ENCODE results near the gene CBX8.
A peak's percentile ranks its signal among the peaks of the same experiment; 100 is the strongest.

Gene CBX8

DNA sequence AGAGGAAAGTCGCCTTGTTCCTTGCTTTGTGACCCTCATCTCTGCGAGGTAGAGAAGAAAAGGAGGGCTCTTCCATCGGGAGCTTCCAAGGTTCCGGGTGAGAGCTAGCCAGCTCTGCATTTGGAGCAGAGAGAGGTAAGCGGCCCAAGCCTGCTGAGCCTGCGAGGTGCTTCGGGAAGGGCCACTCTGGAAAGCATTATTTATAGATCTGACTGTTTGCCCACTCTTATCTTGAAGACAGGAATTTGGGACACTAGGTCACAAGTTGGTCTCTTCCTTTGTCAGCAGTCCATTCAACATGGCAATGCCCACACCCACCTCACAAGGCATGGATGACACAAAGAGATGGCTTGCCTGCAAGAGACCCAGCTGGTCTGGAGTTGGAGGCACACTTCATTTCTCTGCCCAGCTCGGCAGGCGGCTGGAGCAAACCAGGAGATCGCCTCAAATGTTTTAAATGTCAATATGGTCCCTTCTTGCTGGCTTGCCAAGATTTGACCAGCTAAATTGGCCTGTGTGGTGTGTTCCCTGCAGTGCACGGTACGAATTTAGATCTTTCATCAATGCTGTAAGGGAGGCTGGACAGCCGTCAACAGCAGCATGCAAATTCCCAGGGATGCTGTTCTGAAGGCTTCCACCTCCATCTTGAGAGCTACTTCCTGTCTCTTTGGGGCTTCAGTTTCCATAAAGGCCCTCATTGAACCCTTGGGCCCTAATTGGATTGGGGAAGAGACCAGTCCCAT lies 22.8 kb upstream of the CBX8 start:
- DNase-seq (ENCODE audit: low read depth), result no peak

DNA sequence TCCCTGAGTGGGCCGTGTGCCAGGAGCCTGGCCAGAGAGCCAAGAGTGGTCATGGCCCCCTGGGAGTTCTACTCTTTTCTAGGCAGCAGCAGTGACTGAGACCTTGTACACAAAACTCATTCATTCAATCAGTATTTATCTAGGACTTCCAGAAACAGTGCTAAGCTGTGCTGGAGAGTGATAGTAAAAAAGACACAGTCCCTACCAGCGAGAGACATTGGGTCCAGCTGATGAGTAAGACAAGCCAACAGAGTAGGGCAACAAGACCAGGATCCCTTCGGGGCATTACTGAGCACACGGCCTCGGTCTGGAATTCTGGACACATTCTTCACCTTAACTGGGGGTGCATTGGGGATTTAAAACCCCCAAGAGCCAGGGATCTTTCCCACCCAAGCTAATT lies 22.2 kb upstream of the CBX8 start:
- no peak for DNase-seq (ENCODE audit: low read depth)

DNA sequence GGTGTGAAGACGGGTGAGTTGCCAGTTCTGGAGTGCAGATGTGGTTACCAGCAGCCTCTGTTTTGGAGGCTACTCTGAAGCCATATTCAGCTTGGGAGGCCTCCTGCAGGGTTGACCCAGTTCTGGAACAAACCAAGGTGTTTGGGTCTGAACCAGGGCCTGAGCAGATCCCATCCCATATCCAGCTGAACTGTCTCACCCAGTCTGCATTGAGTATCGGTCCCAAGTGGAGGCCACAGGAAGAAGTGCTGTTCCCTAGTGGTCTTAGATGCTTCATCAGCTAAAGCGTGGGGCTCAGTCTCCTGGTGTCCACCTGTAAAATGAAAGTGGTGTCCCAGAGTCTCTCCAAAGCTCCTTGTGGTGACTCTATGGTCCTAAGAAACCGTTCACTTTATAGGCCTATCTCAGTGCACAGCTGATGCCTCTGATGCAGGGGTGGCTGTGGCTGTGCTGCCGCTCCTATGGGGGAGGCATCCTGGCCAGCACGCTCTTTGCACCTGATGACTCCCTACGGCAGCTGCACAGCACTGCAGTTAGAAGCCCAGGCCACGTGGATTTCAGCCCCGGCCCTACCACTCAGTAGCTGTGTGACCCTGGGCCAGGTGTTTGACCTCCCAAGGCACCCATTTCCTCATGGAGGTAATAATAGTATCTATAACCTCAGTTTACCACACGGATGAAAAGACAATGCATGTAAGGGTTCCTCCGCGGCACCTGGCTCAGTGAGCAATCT lies 21.3 kb upstream of the CBX8 start:
- no peak for DNase-seq (ENCODE audit: low read depth)

DNA sequence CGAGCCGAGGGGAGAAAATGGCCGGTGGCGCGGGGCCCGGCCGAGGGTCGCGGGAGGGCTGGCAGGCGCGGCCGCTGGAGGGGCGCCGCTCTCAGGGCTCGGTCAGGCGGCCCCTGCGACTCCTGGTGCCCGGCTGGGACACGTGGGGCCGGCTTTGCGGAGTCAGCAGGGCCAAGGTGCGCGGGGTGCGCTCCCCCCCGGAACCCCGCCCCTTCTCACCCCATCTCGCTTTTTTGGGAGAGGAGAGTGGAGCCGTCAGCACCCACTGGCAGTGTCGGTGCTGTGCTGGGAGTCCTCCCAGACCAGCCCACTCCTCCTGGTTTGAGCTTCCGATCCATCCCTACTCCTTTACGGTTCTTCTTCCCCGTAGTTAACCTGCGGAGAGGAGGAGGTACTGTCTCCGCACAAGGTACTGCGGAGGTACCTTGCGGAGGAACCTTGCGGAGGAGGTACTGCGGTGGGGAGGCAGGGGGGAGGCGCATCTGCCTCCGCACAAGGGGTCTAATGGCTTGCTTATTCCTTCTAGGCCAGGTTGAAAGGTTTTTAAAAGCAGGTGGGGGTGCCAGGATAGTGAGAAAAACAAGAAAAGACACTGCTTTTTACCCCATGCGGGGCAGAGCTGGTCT lies 19.1 kb upstream of the CBX8 start:
- DNase-seq (ENCODE audit: low read depth), result no peak

DNA sequence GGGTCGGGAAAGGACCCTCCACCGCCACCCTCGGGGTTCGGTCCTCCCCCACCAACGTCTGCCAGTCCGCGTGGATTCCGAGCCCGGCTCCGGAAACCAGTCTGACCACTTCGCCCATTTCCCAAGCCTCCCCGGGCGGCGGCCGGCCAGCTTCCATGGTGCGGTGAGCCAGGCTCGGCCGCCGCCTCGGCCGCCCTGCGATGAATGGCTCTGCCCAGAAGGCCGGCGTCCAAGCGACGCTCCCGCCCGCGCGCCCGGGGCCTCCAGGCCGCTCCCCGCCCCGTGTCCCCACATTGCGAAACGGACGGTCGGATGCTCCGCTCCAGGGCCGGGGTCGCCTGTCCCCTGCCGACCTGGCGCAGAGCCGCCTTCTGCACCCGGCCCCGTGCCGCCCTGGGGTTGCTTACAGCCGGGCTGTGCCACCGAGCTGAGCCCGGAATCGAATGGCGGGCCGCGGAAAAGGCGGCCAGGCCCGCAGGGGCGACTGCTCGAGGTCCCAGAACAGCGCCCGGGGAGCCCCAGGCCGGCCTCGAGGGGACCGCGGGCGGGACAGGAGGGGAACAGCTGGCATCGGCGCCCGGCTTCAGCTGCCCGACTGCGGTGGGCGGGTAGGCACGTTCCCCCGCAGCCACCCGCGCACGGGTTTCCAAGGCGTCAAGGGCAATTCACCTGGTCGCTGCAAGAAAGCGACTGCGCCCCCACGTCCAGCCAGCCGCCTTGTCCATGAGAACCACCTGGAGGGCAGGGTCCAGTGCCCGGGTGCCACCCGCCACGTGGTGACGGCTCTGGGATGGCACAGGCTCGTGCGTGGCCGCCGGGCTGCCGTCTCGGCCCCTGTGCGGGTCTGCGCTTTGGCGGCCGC lies 18.3 kb upstream of the CBX8 start:
- DNase-seq (ENCODE audit: low read depth), result no peak

DNA sequence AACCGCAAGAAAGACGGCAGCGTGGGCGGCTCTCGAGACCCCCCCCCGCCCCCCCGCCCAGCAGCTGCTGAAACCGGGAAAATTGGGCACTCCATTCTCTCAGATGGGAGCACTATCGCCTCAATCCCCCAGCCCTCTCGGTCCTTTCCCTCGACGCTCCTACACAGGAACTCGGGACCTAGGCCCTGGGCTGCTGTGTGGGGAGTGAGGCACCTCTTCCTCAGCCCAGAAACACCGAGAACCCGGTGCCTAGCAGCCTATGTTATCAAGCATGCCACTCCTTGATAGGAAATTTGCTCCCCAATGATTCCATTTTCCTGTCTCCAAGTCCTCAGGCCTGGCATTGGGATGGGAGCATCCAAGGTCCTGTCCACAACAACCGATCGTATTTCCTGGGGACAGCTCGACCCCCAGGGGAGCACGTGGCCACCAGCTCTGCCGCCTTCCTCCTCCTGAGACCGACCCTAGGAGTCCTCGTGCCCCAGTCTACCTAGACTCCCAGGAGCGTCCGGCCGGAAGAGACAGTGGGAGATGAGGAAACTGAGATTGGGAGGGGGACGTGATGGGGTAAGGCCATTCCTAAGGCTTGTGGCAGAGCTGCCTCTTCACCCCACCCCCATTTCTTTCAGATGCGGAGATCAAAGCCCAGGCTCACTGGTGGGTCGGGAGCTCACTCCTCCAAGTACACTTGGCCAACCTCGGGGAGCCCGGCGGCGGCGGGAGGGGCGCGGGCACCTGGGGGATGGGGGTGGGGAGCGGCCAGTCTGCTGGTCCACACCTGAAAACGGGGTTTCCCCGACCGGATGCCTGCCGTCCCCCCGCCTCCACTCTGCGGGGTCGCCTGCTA lies 17.5 kb upstream of the CBX8 start:
- DNase-seq (ENCODE audit: low read depth), result no peak

DNA sequence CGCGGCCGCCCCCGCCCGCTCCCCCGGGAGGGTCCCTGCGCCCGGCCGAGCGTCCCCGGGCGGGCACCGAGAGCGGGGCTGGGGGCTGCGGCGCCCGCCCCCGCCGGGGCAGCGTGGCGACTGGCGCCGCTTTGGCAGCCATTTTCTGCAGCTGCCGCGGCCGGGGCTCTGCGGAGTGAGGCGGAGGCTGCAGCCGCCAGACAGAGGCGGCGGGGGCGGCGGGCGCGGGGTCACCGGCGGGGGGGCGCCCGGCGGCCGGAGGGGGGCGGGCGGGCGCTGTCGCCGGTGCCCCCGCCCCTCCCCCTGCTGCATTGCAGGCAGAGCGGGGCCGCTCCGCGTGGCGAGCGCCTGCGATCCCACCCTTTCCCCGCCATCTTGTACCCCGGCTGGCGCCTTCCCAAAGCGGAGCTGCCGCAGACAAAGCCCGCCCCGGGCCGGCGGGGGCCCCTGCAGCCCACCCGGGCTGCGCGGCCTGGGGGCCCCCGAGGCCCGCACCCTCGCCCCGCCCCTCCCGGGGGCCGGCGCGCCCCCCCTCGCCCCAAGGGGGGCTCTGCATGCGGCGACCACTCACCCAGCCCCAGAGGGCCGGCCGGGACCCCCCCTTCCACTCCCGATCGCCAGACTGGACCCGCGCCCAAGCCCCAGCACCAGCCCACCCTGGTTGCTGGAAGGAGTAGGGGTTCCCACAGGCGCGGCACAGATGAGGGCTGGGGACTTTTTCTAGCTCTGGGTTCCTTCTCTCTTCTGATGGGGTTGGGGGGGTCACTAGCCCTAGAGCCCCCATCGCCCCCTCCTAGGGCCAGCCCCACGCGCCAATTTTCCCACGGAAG lies 16.6 kb upstream of the CBX8 start:
- no peak for DNase-seq (ENCODE audit: low read depth)

DNA sequence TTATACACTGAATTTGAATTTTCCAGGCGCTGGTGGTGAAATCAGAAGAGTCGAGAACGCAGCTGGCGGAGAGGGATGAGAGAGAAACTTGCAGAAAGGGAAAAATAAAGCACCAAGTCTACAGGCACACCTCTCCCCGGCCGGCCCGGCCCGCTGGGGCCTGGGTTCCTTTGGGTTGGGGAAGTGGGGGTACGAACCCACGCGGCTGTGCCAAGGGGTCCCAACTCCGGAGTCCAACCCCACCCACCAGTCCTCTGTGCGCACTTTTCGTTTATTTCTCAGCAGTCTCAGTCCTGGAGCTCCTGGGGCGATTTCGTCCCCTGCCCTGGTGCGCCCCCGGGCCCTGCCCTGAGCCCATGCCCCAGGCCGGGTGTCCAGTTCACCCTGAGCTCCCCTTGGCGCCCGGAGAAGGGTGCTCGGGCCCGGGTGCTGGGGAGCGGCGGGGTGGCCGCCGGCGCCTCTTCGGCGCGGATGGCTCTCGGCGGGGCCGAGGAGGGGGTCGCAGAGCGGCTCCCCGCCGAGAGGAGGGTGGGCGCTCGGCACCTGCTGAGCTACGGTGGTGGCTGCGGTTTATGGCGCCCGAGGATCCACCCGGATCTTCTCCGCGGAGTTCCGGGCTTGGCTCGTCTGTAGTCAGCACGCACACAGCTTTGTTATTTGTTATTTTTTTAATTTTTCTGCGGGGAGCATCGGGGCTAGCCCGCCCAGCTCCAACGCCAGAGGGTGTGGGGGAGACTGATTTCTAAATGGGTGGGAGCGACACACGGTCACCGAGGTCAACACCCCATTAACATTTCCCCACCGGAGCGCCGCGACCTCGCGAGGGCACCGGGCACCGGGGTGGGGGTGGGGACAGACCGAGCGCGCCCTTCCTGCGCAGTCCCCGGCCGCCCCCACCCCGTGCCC lies 15.7 kb upstream of the CBX8 start:
- DNase-seq (ENCODE audit: low read depth), result no peak

DNA sequence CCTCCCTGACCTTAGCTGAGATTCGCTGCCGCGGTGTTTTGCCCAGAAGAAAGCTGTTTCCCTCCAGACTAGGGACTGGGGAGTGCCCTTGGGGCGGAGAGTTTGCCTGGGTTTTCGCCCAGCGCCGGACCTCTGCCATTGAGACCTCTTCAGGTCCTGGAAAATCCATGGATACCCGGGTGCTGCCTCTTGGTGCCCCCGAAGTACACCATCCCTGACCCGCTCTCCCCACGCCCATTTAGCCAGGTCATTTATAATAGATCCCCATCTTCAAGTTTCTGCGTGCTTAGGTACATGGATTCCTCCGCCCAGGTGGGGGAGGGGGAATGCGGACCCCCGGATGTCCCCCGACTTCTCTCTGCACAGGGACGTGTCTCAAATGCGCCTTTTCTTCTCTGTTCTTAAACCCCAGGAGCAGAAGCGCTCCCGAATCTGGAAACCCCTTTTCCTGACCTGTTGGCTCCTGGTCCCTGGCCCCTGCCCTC lies 15.0 kb upstream of the CBX8 start:
- DNase-seq (ENCODE audit: low read depth), result no peak

DNA sequence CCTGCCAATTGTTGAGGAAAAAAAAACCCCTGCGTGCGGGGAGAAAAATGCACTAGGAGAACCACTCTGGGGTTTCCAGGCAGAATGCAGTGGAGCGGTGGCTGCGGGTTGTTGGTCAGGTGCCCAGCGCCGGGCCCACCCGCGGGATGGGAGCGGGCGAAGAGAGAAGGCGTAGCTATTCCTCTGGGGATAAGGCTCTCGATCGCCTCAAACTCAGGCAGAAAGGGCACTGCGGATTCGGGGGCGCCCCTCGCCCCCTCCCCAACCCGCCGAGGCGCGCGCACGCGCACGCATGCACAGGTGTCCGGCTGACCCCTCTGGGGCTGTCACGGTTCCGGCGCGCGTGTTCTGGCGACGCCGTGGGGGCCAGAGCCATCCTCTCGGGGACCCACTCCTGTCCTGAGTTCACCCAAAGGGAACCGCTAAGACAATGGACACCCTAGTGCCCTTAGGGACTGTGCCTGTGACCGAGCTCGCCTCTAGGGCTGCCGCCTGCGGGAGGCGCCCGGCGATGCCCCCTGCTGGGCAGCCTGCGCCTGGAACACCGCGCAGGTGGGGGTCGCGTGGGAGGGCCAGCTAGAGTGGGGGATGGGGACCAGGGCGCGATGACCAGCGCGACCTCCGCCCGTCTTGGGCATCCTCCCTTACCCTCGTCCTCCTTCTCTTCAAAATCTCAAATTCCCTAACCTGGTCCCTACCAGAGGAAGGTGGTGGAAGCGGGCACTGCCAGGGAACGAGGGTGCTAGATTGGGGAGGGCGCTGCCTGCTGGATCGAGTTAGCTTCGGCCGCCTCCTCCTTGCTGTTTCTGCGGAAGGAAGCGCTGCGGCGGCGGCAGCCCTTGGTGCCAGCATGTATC lies 14.4 kb upstream of the CBX8 start:
- no peak for DNase-seq (ENCODE audit: low read depth)

DNA sequence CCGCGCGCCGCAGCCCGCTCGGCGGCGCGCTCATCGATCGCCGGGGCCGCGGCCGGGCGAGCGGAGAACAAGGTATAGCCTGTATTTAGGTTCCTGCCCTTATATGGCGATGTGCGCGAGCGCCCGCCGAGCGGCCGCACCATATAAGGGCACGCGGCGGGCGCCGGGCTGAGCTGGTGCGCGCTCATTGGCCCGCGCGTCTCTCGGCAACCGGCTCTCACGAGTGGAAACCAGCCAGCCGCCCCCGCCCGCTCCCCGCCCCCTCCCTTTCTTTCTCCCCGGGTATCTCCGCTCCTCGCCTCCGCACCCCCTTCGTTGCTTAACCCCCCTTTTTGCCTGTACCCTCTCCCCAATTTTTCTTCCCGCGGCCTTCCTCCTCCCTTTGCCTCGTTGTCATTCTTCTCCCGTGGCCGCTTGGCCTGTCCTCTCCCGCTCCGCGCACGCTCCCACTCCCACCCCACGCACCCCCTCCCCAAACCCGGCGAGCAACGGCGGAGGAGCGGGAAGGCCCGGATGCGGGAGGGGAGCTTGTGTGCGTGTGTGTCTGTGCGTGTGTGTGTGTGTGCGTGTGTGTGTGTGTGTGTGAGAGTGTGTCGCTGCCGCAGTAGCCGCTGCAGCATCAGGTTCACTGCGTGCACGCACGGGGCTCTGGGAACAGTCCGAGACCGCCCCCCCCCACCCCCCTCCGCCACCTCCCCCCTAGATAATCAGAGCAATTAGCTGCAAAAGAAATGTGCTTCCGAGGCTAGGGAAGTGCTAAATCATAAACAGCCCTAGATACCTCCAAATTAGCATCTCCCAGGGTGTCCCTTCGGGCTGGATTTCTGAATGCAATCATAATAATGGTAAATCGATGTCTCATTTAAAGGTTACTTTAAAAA lies 13.5 kb upstream of the CBX8 start:
- DNase-seq (ENCODE audit: low read depth), result peak; percentile 69

DNA sequence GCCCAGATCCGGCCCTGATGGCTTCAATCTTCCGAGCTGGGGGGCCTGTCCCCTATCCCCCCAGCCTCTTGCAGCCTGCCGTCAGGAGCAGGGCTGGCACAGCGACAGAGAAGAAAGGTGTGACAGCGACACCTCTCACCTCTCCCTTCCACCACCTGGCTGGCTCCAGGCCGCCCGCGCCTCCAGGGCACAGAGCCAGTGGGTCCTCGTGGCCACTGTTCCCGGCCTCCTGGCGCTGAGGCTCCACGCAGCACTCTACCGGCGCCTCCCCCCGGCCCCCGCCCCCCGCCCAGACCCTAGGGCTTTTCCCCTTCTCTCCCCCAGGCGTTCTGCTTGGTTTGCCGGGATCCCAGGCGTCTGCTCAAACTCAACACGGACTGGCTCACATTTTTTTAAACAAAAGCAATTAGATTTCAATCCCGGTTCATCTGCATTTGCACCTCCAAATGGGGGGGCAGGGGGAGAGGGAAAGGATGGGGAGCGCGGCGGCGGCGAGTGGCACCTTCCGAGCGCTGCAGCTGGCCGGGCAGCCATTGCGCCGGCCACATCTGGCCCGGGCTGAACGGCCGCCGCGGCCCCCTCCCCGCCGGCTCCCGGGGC lies 12.8 kb upstream of the CBX8 start:
- no peak for DNase-seq (ENCODE audit: low read depth)

DNA sequence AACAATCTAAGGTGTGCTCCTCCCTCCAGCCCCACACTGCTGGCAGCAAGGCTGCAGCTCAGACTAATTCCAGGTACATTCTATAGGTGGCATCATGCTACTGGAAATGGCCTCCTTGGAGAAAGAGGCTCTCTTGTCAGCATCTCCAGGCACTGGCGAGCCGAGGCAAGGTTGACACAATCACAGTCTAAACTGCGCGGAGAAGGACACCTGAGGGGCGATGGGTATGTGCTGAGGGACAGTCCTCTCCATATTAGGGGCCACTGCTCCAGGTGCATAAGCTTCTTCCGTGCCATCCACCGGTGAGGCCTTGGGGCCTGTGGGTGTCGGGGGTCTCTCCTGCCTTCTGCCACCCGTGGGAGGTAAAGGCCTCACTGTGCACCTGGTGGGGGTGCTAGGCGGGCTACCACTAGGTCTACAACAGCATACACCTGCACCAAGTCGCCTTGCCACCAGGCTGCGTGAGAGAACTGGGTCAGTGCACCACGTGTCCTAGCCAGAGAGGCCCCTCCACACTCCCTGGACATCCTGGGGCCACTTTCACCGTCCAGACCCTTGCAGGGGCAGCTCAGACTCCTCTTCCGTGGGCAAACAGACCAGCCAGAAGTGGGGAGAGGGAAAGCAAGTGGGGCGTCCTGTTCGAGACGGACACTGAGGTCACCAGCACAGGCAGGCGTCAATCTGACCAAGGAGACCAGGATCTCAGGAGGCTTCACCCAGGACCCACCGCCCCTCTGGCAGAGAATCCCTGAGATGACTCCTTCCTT lies 12.1 kb upstream of the CBX8 start:
- no peak for DNase-seq (ENCODE audit: low read depth)

DNA sequence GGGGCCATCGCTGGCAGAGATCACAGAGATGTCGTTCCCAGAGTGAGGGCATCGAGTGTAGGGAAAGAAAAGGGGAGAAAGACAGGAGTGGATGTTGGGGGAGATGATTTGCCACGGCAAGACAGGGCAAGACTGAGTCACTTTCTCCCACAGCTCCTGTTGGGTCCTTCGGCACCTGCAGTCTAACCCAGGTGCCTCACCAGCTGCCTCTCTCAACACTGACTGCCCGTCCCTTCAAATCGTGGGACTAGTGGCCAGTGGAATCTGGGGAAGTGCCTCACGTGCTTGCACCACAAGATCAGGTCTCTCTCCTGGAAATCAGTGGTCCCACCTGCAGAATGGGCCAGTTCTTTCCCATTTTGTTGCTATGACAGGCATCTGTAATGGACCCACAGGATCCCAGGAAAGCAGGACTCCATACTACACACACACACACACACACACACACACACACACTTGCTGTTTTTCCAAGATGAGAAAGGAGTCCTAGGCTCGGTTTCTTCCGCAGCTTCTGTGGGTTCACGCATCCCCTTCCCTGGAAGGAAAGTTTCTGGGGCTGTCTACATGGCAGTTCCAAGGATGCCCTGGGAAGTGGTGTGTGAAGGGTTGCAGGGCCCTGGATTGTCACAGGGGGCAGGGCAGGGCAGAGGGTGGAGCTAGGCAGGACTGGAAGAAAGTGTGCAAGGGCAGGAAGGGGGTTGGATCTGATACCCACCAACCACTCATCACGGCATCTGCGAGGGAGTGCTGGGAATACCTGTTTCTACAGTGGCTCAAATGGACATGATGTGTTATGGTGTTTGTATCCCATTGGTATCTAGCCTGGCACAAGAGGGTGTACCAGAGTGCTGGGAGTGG lies 10.2 kb upstream of the CBX8 start:
- DNase-seq (ENCODE audit: low read depth), result no peak

DNA sequence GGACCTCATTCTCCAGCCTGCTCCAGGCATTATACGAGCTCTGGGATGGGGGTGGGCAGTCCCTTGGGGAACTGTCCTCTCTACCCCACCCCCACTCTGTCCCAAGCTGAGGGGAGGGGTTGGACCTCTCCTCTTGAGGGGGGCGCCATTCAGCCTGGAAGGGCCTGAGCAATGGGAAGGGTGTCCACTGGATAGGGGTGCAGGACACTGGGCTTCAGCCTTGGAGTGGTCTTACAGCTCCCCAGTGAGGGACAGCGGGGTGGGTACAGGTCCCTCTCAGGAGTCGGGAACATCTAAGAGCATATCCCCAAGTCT lies 9.5 kb upstream of the CBX8 start:
- DNase-seq (ENCODE audit: low read depth), result no peak

All from activated T-helper 9 cell treated with anti-CD3 and anti-CD28 coated beads, Interleukin-2, amount 50 U/mL, for 16 hours (primary cell).